GM19240 (cell line): ENCODE data around the gene ARHGAP28.
"Not testable (repeated sequence)": the region's sequence is repeated elsewhere in the genome, so short reads cannot be mapped to it uniquely, and the experiment has no call there.

Experiments used
- DNase-seq: peaks from one replicate; pipeline ENCODE4 v3.0.0; 2011; ENCODE audit warnings: low spot score; ENCODE audit not compliant: insufficient read length

Gene ARHGAP28

DNA sequence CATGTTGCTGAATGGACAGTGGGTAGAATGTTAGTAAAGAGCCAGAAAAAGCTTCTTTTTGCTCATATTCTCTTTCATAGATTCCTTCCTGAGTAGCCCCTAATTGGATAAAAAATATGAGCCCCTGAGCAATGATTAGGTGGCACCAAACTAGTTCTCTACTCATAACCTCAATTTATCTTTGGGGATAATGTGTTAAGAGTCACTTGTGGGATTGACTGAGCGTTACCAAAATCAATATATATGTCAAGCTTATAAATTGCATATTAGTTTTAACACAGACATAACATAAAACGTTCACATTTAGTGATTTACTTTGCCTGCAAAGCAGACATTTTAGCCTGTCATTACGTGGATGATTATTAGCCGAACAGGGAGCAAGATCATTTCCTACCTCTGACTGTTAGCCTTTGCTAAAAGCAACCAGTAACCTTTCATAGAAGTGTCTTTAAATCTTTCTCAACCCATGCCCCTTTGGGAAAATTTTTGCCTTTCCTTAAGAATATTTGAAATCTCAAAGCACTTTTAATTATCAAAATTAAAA, 85.4 kb downstream of the ARHGAP28 start:
- no peak for DNase-seq

DNA sequence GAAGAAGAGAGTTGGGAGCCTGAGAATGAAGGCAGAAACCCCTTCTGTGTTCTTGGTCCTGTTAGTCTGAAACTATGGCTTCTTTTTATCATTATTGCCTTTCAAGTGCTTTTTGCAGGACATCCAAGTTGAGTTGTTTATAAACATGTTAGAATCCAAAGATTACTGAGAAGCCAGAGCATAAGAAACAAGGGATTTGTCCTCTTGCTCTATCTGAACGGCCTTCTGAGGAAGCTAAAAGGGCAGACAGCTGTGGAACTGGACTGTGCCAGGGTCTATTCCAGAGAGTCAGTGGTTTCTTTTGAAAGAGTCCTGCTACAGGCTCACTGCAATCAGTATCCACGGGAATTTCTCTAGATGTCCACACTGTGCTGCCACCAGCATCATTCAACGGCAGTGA, 86.6 kb downstream of the ARHGAP28 start:
- DNase-seq = no peak

DNA sequence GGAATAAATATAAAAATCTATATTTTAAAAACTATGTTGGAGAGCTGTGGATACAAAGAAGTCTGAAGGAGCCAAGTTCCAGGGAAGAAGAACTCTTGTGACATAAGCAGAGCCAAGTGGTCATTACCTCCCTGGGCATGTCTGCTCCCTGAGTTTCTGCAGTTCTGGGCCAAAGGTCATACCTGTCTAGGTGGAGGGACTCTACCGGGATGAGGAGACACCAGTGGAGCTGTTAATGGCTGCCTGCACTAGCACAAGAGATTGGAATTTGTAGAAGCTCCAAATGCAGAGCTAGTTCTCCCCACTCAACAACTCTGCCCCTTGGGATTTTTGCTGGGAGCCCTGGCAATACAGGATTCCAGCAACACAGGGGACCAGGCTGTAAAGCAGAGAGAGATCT, 89.8 kb downstream of the ARHGAP28 start:
- no peak for DNase-seq

DNA sequence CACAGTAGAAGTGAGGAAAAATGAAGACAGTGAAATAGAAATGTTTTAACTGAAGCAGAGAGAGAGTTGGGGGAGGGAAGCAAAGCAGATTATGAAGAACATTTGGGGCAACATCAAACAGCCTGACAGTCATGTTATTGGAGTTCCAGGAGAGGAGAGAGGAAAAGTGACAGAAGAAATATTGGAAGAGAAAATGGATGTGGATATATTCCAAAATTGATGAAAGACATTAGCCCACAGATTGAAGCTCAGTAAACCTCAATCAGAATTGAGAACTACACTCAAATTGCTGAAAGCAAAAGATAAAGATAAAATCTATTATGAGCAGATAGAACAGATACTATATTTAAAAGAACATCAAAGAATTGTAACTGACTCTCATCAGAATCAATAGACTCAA, 90.8 kb downstream of the ARHGAP28 start:
- no peak for DNase-seq

DNA sequence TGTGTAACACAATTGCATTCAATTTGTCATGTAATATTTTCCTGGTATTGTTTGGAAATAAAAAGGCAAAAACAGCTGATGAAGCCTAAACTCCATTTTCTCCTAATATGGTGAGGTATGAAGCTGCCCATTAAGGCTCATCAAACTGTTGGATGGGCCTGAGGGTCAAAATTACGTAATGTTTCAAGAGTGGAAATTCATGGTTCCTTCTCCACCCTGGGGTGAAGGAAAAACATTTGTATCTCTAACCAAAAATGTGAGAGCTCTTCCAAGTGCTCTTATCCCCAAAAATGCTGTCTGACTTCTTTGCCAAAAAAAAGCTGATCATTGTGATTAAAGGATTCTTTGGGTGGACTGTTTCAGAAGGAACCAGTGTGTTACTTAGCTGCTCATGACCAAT, 91.8 kb downstream of the ARHGAP28 start:
- no peak for DNase-seq

DNA sequence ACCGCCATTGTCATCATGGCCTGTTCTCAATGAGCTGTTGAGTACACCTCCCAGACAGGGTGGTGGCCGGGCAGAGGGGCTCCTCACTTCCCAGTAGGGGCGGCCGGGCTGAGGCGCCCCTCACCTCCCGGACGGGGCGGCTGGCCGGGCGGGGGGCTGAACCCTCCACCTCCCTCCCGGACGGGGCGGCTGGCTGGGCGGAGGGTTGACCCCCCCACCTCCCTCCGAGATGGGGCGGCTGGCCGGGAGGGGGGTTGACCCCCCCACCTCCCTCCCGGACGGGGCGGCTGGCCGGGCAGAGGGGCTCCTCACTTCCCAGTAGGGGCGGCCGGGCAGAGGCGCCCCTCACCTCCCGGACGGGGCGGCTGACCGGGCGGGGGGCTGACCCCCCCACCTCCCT, 97.6 kb downstream of the ARHGAP28 start:
- not testable (repeated sequence) for DNase-seq

DNA sequence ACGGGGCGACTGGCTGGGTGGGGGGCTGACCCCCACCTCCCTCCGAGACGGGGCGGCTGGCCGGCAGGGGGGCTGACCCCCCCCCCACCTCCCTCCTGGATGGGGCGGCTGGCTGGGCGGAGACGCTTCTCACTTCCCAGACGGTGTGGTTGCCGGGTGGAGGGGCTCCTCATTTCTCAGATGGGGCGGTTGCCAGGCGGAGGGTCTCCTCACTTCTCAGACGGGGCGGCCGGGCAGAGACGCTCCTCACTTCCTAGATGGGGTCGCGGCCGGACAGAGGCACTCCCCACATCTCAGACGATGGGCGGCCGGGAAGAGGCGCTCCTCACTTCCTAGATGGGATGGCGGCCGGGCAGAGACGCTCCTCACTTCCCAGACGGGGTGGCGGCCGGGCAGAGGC, 98.0 kb downstream of the ARHGAP28 start:
- DNase-seq = not testable (repeated sequence)

DNA sequence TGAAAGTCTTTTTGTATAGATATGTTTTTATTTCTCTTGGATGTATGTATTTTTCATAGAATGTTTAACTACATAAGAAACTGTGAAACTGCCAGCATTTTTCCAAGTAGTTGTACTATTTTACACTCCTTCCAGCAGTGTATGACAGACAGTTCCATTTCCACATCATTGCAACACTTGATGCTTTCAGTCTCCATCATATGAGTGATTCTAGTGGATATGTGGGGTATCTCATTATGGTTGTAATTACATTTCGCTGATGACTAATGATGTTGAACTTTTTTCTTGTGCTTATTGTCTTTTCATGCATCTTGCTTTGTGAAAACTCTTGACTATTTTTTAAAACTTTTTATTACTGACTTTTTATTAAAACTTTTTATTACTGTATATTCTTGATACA, 101.4 kb downstream of the ARHGAP28 start:
- DNase-seq = no peak

DNA sequence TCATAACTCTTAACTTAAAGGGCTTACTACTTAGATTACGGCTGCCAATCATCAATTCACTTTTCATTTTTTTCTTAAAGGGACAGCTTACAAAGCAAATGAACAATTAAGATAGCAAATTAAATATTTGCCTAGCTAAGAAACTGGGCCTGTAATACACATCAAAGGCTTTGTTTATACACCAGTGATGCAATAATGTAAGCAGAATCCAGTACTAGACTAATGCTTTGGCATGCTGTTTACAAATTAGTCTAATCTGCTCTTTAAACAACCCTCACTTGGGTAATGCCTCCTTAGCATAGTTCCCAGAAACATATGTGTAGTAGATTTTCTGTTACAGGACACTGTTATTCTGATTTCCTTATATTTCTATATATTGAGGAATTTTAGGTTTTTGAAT, 105.8 kb downstream of the ARHGAP28 start:
- DNase-seq = no peak

DNA sequence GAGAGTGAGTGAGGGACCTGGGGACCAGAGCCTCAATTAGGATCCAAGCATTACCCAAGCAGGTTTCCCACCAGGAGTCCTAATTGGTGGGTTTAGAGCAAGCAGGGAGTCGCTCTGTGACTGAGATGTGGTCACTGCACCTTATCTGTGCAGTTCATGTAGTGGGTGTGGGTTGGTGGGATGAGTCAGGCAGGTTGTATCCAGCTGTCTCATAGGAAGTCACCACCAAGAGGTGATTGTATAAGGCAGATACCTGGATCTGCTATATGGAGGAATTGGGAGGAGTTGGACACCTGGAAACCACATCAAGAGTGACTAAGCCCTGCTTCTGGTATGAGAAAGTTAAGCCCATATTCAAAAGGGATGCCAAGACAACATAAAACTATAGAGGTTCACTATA, 106.8 kb downstream of the ARHGAP28 start:
- DNase-seq = no peak

DNA sequence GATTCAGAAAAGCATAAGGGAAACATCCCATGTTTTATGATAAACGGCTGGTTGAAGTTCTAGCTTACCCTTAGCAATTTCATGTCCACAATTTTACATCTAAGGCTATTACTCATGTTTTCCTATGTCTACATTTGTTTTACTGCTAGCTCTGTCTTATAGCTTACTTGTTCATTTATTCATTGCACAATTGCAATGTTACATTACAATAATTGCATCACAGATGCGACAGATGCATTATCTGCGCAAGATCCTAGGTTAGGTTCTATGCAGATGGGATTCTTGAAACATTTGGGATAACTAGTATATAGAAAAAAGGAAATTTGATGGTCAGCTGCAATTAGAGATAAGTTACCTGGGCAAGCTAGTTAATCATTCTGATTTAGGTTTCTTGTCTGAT, 108.4 kb downstream of the ARHGAP28 start:
- no peak for DNase-seq

DNA sequence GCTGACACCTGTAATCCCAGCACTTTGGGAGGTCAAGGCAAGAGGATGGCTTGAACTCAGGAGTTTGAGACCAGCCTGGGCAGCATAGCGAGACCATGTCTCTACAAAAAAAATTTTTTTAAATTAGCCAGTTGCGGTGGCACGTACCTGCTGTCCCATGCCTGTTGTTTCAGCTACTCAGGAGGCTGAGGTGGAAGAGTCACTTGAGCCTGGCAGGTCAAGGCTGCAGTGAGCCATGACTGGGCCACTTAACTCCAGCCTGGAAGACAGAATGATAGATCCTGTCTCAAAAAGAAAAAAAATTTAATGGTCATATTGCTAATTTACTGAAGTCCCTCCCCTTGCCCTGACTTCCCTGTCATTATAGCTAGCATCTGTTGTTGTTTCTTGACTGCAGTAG, 112.6 kb downstream of the ARHGAP28 start:
- no peak for DNase-seq

DNA sequence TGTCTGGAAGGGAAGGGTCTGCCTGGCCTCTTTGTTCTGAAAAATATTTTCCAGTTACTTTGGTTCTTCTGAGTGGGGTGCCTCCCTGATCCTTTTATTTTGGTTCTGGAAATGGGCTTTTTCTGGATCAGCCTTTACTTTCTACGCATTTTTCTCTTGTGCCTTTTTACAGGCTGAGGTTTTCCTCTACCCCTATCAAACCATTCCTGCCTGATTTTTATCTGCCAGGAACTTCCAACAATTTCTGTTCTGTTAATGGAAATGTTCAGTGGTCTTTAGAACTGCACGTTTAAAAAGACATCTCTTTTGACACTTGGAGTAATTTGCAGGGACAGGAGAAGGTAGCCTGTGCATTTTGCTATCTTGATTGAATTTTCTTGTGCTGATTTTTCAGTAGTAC, 113.8 kb downstream of the ARHGAP28 start:
- DNase-seq = no peak

DNA sequence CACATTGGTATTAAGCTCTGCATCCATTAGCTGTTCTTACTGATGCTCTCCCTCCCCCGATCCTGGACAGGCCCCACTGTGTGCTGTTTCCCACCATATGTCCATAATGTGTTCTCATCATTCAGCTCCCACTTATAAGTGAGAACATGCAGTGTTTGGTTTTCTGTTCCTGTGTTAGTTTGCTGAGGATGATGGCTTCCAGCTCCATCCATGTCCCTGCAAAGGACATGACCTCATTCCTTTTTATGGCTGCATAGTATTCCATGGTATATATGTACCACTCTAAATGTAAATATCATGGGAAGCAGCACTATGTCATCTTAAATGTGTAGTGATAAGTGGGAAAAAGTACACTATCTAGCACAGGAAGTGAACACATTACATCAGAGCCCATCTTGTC, 116.0 kb downstream of the ARHGAP28 start:
- DNase-seq = not testable (repeated sequence)

DNA sequence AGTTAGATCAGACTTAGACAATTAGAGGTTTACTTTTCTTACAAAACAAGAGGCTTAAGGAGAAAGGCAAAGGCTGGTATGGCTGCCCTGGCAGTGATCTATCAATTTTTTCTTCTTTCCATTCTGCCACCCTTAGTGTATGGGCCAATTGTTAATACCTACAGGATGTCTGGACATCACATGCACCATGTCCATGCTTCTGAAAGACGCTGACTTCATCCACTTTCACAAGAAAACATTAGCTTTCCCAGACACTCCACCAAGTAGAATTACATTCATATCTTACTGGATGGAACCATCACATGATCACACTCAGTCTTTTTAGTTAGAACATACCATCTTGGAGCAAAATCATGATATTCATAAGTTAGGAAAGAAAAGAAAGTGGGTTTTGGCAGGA, 120.9 kb downstream of the ARHGAP28 start:
- no peak for DNase-seq

DNA sequence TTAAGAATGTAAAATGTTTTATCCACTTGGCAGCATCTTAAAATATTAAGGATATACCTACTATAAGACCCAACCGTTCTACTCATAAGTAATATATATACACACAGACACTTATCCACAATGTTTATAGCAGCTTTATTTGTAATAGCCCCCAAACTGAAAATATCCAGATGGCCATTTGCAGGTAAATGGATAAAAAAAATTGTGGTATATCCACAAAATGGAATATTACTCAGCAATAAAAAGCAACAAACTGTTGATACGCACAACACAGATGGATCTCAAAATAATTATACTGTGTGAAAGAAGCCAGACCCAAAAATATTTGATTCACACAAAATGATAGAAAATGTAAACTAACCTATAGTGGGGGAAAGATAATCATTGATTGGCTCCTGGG, 122.0 kb downstream of the ARHGAP28 start:
- no peak for DNase-seq

DNA sequence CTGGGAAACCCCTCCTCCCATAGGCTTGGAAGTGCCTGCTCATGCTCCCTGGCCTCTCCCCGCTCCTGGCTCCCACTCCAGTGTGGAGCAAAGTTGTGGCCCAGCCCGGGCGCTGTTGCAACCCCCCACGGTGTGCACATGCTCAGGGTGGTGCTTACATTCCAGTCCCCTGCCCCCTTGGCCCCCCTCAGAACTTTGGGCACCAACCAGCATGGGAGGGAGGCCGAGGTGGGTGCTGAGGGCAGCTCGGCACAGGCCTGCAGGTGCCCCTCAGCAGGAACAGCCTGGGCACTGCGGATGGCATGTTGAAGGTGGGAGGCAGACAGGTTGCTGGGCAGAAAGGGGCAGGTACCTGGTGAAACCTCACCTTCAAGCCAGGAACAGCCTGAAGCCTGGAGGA, 125.3 kb downstream of the ARHGAP28 start:
- DNase-seq = no peak

DNA sequence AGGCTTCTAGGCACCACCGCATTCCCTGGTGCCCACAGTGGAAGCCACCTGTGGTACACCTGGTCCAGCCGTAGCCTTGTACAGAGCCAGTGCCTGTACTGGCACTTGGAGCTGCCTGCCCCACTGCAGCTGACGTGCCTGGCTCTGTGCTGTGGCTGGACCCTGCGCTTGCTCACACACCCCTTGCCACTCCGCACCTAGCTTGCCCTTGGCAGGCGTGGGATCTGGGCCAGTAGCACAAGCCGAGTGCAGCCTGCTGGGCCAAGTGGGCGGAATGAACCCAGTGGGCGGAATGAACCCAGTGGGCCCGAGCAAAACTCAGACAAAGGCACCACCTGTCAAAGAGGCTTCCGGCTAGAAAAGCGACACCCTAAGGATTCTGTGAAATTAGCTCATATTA, 126.3 kb downstream of the ARHGAP28 start:
- no peak for DNase-seq

DNA sequence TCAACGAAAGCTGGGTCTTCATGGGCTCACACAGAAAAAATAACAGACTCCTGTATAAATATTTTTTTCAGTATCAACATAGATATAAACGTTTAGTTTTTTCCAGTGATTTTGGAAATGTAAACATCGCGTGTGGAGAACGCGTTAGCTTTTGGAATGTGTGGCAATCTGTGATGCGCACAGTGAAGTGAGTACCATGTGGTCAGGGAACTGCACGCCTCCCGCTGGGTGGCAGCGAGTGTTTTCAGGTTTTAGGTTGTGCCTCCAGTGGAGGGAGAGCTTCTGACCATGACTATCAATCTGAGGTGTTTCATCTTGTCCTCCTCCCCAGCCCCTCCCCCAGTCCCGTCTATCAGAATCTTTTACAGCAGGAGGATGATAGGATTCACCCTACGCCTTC, 127.8 kb downstream of the ARHGAP28 start:
- no peak for DNase-seq

DNA sequence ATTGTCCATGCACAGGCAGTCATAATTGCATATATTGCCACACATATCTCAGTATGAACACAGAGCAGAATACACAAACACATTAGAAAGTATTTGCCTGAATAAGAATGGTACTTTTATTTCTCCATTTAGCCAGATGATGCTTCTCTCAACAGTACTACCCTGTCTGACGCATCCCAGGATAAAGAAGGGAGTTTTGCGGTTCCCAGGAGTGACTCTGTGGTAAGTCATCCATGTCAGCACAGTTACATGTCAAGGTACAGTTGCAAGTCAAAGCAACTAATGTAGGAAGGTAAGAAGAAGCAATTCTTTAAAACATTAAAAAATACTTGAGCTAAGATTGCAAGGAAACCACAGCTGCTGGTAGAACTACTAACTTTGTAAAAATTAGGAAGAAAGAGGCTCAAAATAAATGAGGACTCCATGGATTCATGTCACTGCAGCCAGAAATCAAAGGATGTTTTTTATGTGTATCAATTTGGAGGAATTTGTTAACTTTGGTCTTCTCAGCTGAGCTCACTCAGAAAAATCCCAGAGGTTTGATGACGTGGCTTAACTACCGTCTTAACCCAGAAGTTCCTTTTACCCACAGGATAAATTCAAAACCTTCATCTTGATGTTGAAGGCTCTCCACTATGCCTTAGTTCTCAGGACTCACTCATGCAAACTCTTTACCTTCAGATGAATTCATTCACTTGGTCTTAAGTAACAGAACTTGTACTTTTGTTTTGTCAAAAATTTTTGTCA, 130.3 kb downstream of the ARHGAP28 start:
- no peak for DNase-seq

DNA sequence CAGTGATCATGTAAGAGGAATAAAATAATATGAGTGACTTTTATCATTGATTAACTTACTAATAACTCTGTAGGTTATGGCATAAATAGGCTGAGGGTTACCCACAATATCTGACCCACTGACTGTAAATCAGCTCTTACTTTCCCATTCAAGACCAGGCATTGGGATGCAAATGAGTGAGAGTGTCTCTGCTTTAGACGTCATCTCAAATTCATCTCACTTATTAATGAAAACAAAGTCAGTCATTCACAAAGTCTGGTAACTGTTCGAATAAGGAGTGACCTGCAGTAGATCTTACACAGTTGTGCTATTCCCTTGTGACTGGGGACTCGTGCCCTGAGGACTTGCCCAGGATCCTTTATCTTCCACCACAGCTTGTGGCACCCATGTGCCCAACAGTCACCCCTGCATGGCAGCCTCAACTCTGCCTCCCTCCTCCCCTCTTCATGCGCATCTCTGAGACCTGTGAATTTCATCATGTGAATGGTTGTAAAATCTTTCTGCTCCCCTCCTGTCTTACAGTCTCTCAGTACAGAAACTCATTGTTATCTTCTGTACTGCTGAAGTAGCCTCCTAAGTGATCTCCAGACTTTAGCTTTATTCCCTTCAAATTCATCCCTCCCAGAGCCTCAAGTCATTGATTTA, 131.4 kb downstream of the ARHGAP28 start:
- DNase-seq = no peak

DNA sequence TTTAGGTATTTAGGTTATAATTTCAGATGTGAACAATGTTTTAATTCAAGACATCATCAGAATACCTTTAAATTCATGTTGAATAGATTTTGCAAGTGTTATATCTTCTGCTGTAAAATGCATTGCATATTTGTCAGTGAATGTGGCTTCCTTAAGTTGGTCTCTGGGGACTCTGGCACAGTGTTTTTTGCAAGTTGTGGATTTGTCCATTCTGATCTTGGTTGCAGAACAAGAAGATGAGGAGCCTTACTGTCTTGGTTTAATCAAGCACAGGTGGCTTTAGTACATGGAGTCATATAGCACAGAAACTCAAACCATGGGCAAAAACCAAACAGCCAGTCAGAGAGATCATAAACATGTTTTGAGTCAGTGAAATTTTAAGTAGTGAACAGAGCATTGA, 135.7 kb downstream of the ARHGAP28 start:
- no peak for DNase-seq

DNA sequence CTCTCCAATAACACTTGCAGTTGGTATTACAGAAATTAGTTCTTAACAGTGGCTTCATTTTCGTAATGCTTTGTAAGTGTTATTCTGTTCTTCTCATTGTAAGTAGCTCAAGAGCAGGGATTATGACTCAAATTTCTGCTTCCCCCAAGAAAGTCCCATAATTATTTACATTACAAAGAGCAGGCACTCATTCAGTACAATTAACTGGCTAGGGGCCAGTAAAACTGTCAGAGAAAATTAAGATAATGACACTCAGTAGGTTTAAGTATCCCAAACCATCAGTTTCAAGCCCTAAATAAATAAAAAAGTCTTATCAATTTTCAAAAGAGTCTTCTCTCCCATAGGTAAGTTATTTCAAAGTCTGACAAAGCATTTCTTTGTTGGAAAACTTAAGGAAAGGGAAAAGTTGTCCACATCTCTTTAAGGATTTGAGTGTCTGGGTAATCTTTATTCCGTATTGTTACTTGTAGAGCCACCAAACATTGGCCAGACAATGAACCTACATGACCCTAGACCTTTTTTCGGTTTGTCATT, 137.1 kb downstream of the ARHGAP28 start:
- DNase-seq = no peak
